ENCODE measurements around the gene FMN1.

DNA sequence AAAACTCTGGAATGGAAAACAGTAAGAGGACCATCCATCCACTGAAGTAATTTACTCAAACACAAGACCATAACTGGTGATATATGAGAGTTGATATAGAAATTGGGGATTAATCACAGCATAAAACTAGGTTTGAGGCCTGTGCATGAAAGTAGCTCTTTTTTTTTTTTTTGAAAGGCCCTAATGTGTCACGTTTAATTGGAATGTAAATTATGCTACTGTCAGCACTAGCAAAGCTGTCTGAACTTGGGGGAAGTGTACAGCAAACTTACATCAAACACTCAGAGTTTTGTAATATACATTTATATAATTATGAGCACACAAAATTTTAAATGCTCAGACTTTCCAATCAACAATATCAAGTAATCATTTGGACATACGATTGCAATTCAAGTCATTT, 322.6 kb downstream of the FMN1 start:
- TF ChIP-seq, protein P1, sequence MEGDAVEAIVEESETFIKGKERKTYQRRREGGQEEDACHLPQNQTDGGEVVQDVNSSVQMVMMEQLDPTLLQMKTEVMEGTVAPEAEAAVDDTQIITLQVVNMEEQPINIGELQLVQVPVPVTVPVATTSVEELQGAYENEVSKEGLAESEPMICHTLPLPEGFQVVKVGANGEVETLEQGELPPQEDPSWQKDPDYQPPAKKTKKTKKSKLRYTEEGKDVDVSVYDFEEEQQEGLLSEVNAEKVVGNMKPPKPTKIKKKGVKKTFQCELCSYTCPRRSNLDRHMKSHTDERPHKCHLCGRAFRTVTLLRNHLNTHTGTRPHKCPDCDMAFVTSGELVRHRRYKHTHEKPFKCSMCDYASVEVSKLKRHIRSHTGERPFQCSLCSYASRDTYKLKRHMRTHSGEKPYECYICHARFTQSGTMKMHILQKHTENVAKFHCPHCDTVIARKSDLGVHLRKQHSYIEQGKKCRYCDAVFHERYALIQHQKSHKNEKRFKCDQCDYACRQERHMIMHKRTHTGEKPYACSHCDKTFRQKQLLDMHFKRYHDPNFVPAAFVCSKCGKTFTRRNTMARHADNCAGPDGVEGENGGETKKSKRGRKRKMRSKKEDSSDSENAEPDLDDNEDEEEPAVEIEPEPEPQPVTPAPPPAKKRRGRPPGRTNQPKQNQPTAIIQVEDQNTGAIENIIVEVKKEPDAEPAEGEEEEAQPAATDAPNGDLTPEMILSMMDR (IDR thresholded peaks at IDR 0.05; ENCODE audit: poor library complexity, severe bottlenecking), result no peak
- TF ChIP-seq RAD21 (conservative IDR thresholded peaks at IDR 0.05) (no peak), SMC3 (conservative IDR thresholded peaks at IDR 0.05; ENCODE audit: poor library complexity) (no peak), POLR2AphosphoS5 (IDR thresholded peaks at IDR 0.05) (no peak), MXI1 (conservative IDR thresholded peaks at IDR 0.05; ENCODE audit: poor library complexity, severe bottlenecking) (no peak)
